GM21423 (cell line): ENCODE data around the gene MSI2.

Experiments
- ATAC-seq: cut with Tn5 transposase; IDR thresholded peaks from one replicate; pipeline ENCODE4 v1.9.1; 2021; ENCODE audit warnings: mild to moderate bottlenecking, moderate library complexity; ENCODE audit not compliant: unreplicated experiment

The MSI2 gene

DNA sequence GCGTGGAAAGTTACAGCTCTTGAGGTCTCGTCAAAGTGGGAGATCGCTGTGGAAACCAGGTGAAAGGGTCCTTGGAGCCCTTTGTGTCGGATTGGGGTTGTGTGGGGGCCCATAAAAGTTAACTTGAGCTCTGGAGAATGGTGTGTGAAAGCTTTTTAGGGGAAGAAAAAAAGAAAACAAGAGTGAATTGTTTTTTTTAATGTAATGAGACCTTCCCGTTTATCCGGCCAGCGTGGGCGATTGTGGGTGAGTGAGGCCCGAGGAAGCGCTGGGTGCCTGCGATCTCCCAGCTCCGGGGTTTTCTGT, 150.6 kb downstream of the MSI2 start:
- ATAC-seq = no peak

DNA sequence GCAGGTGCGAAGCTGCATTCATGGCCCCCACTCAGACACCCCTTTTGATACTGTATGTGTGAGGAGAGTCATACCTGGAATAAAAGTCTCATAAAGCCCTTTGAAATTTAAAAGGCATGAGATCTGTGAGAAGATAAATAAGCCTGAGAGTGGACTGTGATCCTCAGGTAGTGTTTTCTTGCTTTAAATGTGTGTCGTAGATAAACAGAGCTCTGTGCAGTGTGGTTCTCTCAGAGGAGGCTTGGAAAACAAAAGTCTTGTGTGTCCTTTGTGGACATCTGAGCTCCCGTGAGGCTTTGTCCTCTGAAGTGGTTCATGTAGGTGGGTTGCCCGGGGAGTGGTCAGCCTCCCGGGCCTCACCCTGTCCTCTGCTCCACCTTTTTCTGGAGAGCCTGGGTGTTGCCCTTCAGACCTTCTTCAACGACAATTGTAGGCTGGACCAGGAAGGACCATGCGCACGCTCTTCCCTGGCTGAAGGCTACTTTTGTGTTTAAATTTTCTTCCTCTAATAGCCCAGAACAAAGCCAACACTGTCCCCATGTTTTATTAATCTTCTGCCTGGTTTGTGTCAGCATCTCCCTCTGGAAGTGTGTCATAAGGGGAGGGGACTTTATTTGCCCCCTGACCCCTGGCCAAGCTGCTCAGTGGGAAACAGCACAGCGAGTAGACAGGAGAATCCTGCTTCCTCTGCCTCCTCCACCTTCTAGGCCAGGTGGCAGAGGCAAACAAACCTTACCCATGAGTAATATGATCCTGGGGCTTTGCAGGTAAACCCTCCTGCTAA, 151.2 kb downstream of the MSI2 start:
- no peak for ATAC-seq

DNA sequence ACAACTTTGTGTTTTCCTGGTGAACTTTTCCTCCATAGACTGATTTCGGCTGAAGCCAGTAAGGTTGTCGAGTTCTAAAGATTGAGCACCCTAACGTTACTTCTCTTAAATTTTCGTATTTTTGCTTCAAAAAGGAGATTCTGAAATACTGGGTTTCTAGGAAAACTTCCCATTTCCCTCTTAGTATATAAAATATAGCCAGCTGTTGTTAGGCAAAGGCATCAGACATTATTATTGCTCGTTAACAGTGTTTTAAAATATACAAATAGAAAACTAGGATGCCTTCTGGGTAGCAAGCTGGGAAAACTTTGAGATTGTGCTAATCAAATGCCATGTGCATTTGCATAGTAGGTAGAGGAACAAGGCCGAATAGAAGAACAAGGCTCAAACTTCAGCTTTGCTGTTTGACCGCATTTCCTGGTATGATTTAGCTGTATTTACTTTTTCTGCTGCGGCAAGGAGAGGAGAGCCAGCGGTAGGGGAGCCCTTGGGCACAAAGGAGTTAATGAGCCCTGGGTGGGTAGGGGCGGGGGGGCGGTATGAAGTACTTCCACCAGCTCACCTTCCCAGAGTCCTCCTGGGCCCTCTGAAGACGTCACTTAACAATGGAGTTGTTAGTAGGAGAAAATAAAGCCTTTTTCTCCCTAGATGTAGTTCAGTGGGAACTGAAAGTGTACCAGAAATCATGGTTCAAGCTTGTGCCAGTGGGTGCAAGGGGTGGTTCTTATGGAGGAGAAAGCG, 151.9 kb downstream of the MSI2 start:
- ATAC-seq = peak; percentile 70

DNA sequence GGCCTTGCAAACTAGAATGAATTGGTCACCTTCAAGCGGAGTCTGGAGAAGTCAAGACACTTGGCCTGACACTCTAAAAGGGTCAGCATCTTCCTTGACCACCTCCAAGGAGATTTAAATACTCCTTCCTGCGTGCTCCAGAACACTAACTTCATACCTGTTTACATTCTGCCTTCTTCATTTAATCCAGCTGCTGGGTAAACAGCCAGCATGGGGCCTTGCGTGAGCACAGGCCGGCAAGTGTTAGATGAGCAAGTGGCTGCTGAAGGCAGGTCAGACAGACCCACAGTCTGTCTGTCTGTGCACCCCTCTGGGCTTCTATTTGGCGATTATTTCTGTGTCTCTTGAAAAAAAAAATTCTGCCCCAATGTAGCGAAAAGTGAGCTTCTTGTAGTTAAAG, 153.8 kb downstream of the MSI2 start:
- ATAC-seq = no peak

DNA sequence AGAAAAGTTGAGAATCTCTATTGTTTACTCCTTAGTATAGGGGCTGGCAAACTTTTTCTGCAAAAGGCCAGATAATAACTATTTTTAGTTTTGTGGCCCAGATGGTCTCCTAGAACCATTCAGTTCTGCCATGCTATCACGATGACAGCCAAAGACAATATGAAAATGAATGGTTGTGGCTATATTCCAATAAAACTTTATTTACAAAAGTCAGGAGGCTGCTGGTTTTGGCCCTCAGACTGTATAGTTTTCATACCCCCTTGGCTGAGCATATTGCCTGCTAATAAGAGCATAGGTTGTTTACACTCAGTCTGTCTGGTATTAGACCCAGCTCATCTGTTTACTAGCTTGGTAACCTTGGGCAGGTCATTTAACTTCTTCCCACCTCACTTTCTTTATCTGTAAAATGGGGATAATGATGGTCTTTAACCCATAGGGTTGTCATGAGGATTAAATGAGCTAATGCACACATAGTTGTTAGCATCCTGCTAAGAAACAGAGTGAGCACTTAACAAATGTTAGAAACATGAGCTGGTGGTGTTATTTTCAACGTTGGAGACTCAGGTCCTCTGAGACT, 156.3 kb downstream of the MSI2 start:
- no peak for ATAC-seq

DNA sequence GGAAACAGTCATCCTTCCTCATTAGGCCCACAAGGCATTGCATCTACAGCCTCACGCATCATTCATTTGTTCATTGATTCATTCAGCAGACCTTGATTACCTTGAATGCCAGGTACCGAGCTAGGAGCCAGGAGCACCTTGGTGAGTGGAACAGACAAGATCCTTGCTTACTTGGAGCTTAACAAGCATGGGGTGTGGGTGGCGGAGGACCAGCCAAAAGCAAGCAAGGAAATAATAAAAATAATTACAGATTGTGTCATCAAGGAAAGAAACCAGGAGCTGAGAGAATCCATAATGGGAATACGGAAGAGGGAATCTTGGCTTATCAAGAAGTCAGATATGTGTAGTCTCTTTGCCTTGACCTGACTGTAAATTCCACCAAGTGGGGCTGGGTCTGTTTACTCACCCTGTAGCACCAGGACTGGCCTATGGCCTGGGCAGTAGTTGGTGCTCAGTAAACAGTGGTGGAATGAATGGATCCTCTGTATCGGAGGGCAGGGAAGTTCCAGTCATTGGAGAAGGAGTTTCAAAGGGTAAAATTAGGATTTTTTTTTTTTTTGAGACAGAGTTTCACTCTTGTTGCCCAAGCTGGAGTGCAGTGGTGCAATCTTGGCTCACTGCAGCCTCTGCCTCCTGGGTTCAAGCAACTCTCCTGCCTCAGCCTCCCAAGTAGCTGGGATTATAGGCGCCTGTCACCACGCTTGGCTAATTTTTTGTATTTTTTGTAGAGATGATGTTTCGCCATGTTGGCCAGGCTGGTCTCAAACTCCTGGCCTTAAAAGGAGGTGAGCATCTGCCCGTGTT, 157.7 kb downstream of the MSI2 start:
- no peak for ATAC-seq

DNA sequence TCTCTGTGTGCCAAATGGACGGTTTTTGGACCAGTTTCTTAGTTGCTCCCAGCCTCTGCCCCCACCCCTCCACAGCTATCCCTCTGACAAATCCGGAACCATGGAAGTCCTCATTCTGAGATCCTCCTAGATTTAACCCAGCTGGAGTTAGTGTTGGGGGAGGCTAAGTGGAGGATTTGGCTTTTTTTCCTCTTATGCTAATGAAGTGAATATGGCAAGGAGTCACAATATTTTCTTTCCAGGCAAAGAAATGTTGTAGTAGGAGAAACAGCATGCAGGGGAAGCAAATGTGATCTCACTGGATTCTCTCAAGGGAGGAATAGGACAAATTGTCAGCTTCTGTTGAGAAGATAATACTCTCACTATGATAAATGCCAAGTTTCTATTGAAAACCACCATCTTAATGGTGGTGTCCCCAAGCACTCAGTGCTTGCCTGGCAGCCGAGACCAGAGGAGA, 159.5 kb downstream of the MSI2 start:
- ATAC-seq = no peak

DNA sequence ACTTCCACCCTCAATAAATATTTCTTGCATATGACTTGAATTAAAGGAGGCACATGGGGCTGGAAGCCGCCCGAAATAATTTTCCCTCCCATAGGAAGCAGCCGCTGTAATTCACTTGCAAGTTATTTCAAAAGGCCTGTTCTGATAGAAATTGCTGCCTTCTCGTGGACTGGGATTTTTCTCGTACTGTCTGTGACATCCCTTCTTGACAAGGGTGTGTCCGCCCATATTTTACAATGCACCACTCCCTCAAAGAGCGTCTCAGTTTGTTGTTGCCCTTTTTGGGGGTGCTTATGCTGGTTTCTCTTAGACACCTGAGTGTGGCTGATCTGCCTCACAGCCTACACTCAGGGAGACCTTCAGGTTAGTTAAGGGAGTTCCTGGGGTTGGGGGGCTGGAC, 160.0 kb downstream of the MSI2 start:
- ATAC-seq = no peak

DNA sequence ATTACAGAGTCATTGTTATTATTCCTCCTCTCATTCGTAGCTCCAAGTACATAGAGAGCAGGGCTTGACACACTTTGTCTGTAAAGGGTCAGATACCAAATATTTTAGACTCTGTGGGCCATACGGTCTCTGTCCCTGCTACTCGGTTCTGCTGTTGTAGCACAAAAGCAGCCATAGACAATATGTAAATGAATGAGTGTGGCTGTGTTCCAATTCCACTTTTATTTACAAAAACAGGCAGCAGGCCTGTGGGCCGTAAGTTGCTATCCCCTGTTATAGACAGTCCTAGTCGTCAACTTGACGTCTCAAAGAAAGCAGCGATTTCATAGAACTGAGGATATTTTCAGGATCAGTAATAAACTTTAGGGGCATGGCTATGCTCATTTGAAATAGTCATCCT, 161.6 kb downstream of the MSI2 start:
- ATAC-seq = no peak

DNA sequence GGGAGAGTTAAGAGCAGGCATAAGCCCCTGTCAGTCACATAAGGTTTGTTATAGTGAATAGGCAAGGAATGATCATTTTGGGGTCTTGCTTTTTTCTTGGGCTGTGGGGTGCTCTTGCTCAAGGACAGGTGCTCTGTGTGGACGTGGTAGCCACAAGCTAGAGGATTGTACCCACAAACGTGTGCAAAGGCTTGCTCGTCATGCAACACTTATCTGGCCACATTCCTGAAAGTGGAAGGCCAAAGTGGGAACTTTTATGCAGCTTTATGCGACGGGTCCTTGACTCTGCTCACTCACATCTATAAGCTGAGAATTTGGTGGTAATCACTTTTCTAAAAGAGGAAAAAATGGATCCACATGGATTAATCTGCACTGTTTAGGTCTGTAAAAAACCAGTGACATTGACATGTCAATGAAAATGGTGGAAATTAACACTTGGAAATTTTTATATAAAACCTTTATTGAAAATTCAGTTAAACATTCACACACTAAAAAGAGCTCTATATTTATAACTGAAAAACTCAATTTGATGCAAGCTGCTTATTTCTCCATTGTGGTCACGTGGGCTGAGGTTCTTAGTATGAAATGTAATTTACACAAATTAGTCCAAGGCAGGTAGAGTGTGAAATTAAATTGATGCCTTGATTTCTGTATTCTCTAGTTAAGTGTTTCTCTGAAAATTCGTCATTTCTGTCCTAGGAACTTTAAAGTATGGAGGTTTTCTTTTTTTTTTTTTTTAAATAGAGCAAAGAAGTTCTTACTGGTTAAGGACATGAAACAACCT, 162.3 kb downstream of the MSI2 start:
- ATAC-seq = no peak

DNA sequence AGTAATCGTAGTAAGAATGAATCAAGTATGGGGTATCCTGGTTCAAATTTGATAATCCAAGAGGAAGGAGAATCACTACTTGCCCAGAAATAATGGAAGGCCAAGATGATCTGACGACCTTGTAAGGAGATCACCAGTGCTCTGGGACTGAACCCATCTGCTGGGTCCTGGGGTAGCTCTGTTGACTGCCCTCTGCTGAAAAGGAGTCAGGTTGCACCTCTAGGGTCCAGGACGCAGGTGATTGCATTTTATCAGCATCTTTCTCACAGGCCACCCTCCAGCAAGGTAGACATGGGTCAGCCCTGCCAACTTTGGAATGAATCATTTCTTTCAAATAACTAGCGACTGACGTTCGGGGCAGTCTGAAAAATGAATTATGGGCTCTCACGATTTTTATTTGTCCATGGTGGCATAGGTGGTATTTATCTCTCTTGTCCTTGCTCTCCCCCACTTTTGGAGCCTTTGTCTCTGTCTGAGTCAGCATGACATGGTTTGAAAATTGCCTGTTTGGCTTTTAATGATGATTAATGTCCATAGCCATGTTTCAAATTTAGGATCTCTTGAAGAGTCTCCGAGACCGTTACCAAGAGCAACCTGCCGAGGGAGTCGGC, 163.7 kb downstream of the MSI2 start:
- ATAC-seq = no peak

DNA sequence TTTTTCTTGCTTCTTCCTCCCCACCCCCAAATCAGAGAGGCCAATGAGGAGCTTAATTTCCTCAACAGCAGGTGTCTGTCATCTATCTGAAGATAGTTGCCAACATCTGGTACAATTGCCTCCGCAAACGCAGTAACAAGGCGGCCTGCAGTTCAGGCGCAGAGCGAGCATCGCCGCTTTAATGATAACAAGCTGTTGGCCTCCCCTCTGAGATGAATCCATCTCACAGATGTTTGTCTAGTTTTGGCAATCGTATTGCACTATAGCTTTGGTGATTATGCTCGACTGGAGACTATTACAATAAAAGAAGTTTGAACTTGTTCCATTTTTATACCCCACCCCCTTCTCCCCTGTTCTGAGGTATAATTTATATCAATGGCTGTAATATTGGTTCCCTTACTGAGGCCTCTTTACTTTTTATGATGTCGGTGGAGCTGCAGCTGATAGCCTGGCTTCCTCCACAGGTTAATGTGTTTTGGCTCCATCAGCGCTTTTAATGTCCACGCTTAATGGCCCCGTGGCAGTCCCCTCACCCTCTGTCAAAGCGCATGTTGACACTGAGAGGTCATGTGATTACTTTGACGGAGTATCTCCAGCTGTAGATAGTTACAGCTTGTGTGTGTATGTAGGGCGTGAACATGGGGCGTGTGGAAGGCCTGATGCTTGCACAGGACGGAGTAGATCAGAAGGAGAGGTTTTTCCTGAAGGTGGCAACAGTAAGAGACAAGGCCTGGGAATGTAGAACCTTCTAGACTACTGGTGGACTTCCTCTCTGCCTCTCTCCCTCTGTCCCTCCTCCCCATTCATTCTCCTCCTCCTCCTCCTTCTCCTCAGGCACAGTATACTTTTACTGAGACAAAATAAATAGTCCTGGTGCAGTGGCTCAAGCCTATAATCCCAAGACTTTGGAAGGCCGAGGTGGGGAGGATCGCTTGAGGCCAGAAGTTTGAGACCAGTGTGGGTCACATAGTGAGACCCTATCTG, 164.7 kb downstream of the MSI2 start:
- ATAC-seq = no peak

DNA sequence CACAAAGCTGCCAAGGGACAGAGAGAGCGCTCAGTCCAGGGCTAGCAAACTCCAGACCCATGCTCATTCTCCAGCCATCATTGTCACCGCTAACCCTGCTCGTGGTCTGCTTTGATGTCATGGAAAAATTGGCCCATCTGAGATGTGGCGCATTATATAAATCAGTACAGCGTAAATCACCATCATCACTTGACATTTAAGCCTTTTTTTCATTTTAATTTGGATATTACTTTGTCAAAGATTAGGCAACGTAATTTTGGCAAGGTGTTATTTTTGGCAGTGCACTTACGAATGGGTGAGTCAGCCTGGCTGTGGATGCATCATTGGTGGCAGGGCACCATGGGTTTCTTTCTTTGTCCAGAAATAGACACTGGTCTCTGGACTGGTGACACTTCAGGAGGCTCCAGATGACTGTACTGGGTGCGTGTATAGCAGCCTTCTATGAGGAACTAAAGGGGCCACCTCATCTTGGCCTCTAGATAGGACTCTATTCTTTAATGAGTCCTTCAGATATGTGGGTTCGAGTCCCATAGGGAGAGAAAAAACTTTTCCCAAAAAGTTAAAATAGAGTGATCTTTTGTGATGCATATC, 166.3 kb downstream of the MSI2 start:
- peak; percentile 80 for ATAC-seq

DNA sequence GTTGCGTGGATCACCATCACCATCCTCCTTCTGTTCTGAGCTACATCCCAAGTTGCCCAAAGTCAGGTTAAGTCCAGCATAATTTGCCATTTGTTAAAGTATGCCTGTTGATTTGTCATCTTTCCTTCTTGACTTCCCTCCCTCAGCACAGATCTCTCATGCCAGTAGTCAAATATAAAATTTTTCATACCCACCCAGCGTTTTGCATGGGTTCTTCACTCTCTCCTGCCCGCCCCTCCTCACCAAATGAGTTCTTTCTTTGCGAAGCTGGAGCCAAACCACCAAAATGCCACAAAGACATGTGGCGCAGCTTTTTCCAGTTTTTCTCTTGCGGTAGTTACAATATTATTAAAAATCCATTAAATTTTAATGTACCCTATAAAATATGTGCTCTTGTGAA, 167.2 kb downstream of the MSI2 start:
- no peak for ATAC-seq

DNA sequence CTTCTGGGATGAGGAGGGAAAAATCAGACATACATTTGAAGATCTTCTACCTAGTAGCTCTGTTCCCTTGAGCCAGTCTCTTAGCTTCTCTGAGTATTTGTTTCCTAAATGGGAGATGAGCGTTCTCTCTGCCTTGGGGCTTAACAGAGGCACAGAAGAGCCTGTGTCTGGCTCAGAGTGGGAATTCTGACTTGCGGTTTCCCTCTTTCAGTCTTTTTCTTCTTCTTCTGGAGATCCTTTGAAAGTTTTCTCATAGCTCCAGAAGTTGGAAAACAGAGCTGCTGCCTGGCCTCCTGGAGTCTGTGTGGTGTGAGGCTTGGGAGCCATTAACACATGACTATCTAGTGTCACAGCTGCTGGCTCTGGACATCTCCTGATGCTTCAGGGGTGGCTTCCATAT, 167.9 kb downstream of the MSI2 start:
- no peak for ATAC-seq

DNA sequence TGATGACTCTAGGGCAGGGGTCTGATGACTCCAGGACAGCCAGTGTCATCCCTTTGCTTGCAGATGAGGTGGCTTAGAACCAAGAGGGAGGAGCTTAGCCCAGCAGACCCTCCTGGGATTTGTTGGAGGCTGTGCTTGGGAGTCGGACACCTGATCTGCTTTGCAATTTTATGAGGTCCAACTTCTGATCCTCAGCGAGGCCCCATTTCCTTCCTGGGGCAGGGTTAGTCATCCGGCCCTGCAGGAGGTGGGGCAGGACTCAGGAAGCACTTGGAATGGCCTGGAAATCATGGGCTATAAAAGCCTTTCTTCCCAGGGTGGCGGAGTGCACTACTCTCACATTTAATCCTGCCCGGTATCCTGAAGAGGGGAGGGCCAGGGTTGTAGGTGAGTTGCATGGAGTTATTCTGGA, 168.5 kb downstream of the MSI2 start:
- no peak for ATAC-seq

DNA sequence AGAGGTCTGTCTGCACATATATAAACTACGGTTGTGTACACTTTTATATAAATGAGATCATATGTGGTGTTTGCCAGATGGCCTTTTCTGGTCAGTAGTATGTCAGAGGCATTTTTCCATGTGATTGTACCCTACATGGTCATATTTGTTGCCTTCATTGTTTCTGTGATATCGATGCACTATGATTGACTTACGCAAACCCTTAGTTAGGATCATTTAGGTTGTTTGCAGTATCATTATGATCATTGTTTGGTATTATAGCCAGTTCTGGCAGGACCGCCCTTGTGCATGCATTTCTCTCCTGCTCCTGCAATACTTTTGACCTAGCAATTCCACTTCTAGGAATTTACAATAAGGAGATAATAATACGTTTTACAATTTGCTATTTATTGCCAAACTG, 169.1 kb downstream of the MSI2 start:
- ATAC-seq = no peak
